Stimulated activated CD8-positive, alpha-beta memory T cell treated with anti-CD3 and anti-CD28 coated beads, Interleukin-12 subunit alpha, Interleukin-12 subunit beta, amount 100 ng/mL, for 1 hour (primary cell): ENCODE data around the gene ASTN2.

Source experiments
- DNase-seq: peaks from one replicate; pipeline ENCODE4 v3.0.0-alpha.2; 2020; ENCODE audit warnings: low read depth

The ASTN2 gene

GRCh38 chr9:117247266-117247665 is 167.6 kb downstream of the ASTN2 start:
- DNase-seq, result no peak

DNA sequence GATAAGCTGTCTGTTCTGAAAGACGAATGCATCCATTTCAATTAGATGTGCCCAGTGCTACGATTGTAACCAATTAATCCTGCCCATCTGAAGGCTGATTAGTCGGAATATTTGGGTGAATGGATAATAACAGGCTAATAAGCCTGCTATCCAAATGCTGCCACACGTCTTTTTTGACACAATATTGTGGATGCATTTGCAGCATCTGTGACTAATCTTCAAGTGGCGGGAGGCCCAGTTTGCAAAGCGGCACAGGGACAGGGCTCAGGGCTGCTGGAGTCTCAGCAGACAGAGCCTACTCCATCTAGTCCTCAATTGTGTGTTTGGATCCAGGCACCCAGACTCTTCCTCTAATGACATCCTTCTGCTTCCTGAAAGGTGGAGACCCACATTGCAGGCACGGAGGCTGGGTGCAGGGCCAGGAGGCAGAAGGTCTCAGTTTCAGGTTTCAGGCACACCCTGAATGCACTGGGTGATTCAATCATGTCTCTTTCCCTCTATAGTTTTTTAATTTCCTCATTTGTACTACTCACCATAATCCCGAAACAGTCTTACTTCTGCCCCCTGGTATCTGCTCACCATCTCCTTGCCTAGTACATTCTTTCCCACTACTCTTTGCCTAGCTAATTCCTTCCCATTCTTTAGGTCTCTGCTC is 169.6 kb downstream of the ASTN2 start:
- no peak for DNase-seq

DNA sequence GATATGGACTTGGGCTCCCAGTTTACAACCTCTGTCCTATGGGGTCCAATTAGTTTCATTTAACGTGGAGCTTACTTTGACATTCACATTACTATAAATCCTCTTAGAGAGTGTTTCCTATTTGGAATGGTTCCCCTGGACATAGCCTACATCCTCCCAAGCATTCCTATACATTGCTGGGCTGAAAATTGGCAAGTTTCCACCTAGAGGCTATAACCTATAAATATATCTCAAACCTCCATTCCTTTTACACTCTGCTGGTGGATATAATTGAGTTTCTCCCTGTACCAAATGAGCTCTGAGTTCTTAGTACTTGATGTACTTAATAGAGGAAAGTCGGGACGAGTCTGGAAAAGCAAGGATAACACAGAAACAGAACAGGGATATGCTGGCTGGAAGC is 172.8 kb downstream of the ASTN2 start:
- DNase-seq, result no peak

- DNase-seq, result no peak
Measured at GRCh38 chr9:117239428-117239827, 175.4 kb downstream of the ASTN2 start.

DNA sequence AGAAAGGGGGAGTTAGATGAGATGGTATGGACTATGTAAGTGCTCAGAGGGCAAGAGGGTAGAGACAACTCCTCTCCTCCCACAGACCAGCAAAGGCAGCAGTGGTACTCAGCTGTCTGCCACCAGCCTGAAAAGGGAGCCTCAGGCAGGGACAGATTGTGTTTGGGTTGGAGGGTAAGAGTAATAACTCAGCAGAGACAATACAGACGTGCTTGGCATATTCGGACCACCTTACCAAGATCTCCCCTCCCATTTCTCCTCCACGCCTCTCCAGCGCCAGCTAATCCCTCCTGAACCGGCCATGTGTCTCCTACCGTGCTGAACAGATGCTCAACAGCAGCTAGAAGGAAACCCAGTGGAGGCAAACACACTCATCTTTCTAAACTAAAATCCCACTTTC is 180.8 kb downstream of the ASTN2 start:
- DNase-seq, result no peak

- no peak for DNase-seq
Measured at GRCh38 chr9:117233016-117233415, 181.8 kb downstream of the ASTN2 start.

GRCh38 chr9:117232281-117232680 is 182.6 kb downstream of the ASTN2 start:
- no peak for DNase-seq

DNA sequence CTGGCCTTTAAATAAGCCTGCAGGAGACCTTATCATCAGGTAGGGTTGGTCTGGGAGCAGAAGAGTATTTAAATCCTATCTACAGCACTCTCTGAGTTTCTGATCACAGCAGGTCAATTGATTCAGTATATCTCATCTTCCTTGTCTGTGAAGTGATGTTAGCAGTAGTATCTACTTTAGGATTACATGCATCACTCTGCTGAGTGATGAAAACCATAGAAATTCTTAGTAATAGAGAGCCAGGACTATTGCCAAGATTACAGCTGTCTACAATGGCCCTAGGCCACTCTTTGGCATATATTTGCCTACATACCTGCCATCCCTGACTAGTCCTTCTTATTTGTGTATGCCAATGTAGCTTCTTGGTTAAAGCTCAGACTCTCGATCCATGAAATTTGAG is 183.8 kb downstream of the ASTN2 start:
- DNase-seq, result no peak

- DNase-seq, result no peak
Measured at GRCh38 chr9:117224695-117225094, 190.2 kb downstream of the ASTN2 start.

DNA sequence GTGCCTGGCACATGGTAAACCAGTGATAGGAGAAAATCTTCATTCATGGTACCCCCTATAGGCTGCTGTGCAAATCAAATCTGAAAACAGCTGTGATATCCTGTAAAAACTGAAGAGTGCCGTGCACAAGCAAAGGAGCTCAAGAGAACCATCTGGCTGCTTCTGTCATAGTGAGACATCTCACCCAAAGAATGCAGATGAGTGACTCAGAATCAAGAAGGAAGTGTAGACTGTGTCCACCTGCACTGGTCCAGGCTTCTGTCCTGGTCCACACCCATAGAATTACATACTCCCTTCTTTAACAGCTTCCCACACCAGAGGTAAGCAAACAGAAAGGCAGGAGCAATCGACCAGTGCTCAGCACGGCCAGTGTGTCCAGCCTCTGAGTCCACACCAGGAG is 195.9 kb downstream of the ASTN2 start:
- DNase-seq, result no peak

GRCh38 chr9:117214416-117214815 is 200.4 kb downstream of the ASTN2 start:
- DNase-seq, result no peak

GRCh38 chr9:117211280-117211679 is 203.6 kb downstream of the ASTN2 start:
- no peak for DNase-seq

DNA sequence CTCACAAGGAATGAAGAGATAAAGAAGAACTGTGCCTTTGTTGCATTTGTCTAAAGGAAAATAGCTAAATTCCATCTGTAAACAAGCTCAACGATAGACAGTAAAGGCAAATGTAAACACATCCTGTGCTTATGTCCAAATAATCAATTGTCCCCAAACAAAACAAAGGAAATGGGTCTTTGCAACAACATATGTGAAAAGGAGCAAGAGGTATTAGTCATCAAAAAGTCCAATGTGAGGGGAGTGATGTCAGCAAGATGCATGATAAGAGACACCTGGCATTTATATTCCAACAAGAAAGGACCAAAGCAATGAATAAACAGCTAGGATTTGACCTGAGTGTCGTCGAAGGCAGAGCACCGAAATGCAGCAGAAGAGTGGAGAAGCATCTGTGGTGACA is 209.1 kb downstream of the ASTN2 start:
- no peak for DNase-seq

GRCh38 chr9:117204971-117205370 is 209.9 kb downstream of the ASTN2 start:
- no peak for DNase-seq

DNA sequence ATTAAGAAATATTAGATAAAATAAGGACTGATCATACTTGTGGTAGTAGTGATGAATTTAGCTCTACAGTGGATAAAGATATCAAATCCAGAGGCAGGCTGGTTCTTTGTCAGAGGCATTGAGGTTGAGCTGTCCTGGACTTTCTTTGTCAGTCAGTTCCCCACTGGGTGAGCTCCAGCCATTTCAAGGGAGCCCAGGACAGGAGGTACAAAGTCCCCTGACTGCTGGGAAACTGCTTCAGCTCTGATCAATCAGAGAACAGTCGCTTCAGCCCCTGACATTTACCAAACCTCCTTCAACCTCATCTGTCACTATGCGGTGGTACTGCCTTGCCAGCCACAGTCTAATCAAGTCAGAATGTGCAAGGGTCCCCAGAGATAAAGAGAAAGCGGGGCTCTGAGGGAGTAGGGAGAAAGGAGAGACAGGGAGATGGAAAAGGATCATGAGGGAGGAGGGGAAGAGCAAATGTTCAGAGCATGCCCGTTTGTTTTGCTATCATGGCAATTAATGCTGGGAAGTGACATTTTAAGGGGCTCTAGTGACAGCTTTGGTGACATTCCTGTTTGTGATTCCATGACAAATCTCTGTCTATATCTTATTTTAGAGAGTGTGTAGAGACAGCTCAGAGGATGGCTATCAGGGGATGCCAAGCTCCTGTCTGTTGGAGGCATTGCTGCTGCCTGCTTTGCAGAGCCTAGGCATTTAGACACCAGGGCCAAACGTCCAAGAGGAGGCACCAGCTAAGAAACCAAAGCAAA is 223.2 kb downstream of the ASTN2 start:
- no peak for DNase-seq

DNA sequence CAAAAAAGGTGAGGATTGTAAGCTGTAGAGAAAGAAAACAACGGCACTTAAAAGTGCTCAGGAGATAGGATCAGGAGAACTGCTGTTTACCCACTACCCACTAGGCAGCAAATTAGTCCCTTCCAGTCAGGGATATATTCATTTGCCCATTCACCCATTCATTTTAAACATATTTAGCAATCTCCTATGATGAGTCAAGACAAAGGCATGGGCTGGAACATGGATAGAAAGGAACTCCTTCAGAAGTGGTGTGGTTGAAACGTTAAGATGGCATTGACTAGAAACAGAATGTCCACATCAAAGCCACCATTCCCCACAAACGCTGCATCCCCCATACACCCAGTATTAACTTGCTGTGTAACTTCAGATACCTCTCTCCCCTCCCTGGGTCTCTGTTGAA is 225.7 kb downstream of the ASTN2 start:
- DNase-seq, result no peak

GRCh38 chr9:117188394-117188793 is 226.5 kb downstream of the ASTN2 start:
- no peak for DNase-seq

DNA sequence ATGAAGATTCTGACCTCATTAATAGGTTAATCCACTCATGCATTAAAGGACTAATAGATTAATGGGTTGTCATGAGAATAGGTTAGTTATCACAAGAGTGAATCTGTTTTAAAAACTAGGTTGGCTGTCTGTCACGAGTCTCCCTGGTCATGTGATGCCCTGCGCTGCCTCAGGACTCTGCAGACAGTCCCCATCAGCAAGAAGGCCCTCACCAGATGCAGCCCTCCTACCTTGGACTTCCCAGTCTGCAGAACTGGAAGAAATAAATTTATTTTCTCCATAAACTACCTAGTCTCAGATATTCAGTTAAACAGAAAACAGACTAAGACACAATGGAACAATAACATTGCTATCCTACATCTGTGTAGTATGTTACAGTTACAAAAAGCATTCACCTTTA is 227.4 kb downstream of the ASTN2 start:
- DNase-seq, result no peak

GRCh38 chr9:117184173-117184572 is 230.7 kb downstream of the ASTN2 start:
- no peak for DNase-seq

GRCh38 chr9:117182046-117182445 is 232.8 kb downstream of the ASTN2 start:
- no peak for DNase-seq

- no peak for DNase-seq
Measured at GRCh38 chr9:117180896-117181445, 233.9 kb downstream of the ASTN2 start.

- DNase-seq, result no peak
Measured at GRCh38 chr9:117178596-117179375, 236.1 kb downstream of the ASTN2 start.

DNA sequence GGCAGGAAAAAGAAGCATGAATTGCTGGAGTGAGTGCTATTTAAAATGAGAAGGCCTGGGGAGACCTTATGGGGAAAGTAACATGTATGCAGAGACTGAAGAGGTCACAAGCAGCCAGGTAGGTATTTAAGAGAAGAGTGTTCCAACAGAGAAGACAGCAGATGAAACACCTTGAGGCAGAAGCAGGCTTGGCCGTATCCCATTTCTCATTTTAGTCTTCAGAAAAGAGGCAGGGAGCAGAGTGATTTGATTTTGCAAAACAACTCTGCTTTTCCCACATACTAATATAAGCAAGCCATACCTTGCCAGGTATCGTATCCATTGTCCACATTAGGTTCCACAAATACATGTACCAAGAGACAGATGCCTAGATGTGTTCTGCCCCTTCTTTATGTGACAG is 244.3 kb downstream of the ASTN2 start:
- no peak for DNase-seq
